ENCODE measurements around the gene LAMA1.
A peak's percentile ranks its signal among the peaks of the same experiment; 100 is the strongest.

LAMA1 gene

DNA sequence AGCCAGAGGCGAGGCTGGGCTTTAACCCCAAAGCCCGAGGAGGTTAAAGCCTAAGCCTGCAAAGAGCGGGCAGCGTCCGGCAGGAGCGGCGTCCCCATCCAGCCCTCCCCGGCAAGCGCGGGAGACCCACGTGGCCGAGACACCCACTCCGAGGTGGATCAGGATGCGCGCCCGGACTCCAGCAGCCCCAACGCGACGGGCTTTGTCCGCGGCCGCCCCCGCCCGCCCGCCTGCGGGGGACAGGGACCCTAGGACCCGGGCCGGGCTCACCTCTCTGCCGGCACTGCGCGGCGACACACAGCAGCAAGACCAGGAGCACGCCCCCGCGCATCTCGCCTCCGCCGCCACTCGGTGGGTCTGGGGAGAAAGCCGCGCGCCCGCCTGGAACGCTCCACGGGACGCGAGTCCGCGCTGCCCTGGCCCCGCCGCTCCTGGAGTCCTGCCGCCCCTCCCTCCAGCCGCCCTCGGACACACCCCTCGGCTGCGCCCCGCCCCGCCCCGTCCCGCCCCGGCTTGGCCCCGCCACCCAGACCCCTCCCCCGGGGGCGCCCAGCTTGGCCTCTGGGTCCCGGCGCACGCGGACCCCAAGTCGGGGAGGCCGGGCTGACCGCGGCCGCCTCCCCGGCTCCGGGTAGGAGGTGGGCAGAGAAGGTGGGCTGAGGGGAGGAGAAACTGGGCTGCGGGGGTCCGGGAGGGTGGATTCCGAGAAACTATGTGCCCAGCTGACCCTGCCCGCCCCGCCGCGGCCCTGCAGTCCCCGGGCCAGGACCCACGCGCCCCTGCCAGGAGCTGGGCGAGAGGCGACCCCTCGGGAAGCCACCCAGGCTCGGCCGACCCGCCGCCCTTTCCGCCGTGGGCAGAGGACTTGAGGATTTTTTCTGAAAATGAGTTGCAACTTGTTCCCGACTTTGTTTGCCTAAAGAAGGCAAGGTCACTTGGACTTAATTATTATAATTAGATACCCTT lies at the start of gene LAMA1:
Gene LAMA1 (minus strand): TSS at position 408 of the 966 bp plus-strand sequence. CDS start 77 bp downstream, at position 331.
- TF ChIP-seq CTCF (IDR thresholded peaks at IDR 0.05; ENCODE audit: low read depth, low read length, missing control alignments) = no peak
- DNase-seq (ENCODE audit: low read depth) = no peak
- H3K4me3 ChIP-seq (ENCODE audit: low read depth, low read length) = peak within 1 kb of the TSS; percentile 49
- in situ Hi-C loops (cut with HindIII; ENCODE audit: low sequenced_read_pairs) = no loop called here

GRCh38 chr18:7165846-7166393 lies 48.3 kb upstream of the LAMA1 start:
- in situ Hi-C loops (cut with HindIII; ENCODE audit: low sequenced_read_pairs) = loop anchor here (10.0 kb wide), 1 partner anchor 211 kb away; no protein-coding TSS in a partner anchor
- DNase-seq (ENCODE audit: low read depth) = no peak
- TF ChIP-seq CTCF (IDR thresholded peaks at IDR 0.05; ENCODE audit: low read depth, low read length, missing control alignments) = no peak
- no peak overlapping the region for H3K4me3 ChIP-seq (ENCODE audit: low read depth, low read length)

GRCh38 chr18:7164323-7165004 lies 46.9 kb upstream of the LAMA1 start:
- in situ Hi-C loops (cut with HindIII; ENCODE audit: low sequenced_read_pairs) = loop anchor here (10.0 kb wide), 1 partner anchor 210 kb away; no protein-coding TSS in a partner anchor
- DNase-seq (ENCODE audit: low read depth) = no peak
- no peak overlapping the region for H3K4me3 ChIP-seq (ENCODE audit: low read depth, low read length)
- TF ChIP-seq CTCF (IDR thresholded peaks at IDR 0.05; ENCODE audit: low read depth, low read length, missing control alignments) = peak; percentile 49

- H3K4me3 ChIP-seq (ENCODE audit: low read depth, low read length) = no peak overlapping the region
- no peak for DNase-seq (ENCODE audit: low read depth)
- in situ Hi-C loops (cut with HindIII; ENCODE audit: low sequenced_read_pairs) = no loop called here
- no peak for TF ChIP-seq CTCF (IDR thresholded peaks at IDR 0.05; ENCODE audit: low read depth, low read length, missing control alignments)
Observed at GRCh38 chr18:7158216-7158615, 40.6 kb upstream of the LAMA1 start.

GRCh38 chr18:7157760-7158159 lies 40.2 kb upstream of the LAMA1 start:
- in situ Hi-C loops (cut with HindIII; ENCODE audit: low sequenced_read_pairs) = no loop called here
- no peak overlapping the region for H3K4me3 ChIP-seq (ENCODE audit: low read depth, low read length)
- DNase-seq (ENCODE audit: low read depth) = no peak
- no peak for TF ChIP-seq CTCF (IDR thresholded peaks at IDR 0.05; ENCODE audit: low read depth, low read length, missing control alignments)

- no peak overlapping the region for H3K4me3 ChIP-seq (ENCODE audit: low read depth, low read length)
- DNase-seq (ENCODE audit: low read depth) = no peak
- TF ChIP-seq CTCF (IDR thresholded peaks at IDR 0.05; ENCODE audit: low read depth, low read length, missing control alignments) = no peak
- in situ Hi-C loops (cut with HindIII; ENCODE audit: low sequenced_read_pairs) = no loop called here
Observed at GRCh38 chr18:7155887-7156286, 38.3 kb upstream of the LAMA1 start.
